WTC11 (cell line): ENCODE measurements around the gene KPTN.

ENCODE experiments used
- GTF2I ChIP-seq: fragments of 250-450 bp; sonication (Bioruptor Pico); conservative IDR thresholded peaks from 2 replicates; pipeline ENCODE4 v1.4.0; 2021; ENCODE audit warnings: mild to moderate bottlenecking
- NFE2L1 ChIP-seq: sonication (generic); formaldehyde crosslinking; IDR thresholded peaks from 2 replicates; pipeline ENCODE4 v1.8.1; 2023; ENCODE audit warnings: missing genetic modification reagents
- TF ChIP-seq, protein P1 (sequence below): fragments of 200-600 bp; IDR thresholded peaks from 2 replicates; pipeline ENCODE4 v1.8.0; 2022; ENCODE audit warnings: antibody characterized with exemption

- TF ChIP-seq GTF2I (CRISPR knock-in tag) (no peak), NFE2L1 (CRISPR knock-in tag) (no peak)
- TF ChIP-seq, protein P1, sequence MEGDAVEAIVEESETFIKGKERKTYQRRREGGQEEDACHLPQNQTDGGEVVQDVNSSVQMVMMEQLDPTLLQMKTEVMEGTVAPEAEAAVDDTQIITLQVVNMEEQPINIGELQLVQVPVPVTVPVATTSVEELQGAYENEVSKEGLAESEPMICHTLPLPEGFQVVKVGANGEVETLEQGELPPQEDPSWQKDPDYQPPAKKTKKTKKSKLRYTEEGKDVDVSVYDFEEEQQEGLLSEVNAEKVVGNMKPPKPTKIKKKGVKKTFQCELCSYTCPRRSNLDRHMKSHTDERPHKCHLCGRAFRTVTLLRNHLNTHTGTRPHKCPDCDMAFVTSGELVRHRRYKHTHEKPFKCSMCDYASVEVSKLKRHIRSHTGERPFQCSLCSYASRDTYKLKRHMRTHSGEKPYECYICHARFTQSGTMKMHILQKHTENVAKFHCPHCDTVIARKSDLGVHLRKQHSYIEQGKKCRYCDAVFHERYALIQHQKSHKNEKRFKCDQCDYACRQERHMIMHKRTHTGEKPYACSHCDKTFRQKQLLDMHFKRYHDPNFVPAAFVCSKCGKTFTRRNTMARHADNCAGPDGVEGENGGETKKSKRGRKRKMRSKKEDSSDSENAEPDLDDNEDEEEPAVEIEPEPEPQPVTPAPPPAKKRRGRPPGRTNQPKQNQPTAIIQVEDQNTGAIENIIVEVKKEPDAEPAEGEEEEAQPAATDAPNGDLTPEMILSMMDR, result no peak
Observed at GRCh38 chr19:47443331-47443730, 40.7 kb downstream of the KPTN start.
